PFSK-1 (cell line): ENCODE measurements around the gene KRT73.

Source experiments
- FOXP2 ChIP-seq: optimal IDR thresholded peaks from 2 replicates; pipeline ENCODE3; 2011; ENCODE audit warnings: borderline replicate concordance, control low read depth, inconsistent platforms; ENCODE audit not compliant: insufficient read depth; ENCODE audit errors: extremely low read length, extremely low read depth
- POLR2AphosphoS5 ChIP-seq: IDR thresholded peaks from 2 replicates; pipeline ENCODE4 v1.6.1; 2012; ENCODE audit warnings: low read depth, mild to moderate bottlenecking, control low read depth, low read length, moderate library complexity
- SIN3A ChIP-seq: IDR thresholded peaks from 2 replicates; pipeline ENCODE4 v1.6.1; 2012; ENCODE audit warnings: mild to moderate bottlenecking, low read length, moderate library complexity, borderline replicate concordance; ENCODE audit not compliant: insufficient read depth
- TAF1 ChIP-seq: IDR thresholded peaks from 2 replicates; pipeline ENCODE4 v1.6.1; 2012; ENCODE audit warnings: low read length, control low read depth, borderline replicate concordance; ENCODE audit not compliant: insufficient read depth
- TF ChIP-seq, protein P1 (sequence below), 2 experiments: IDR thresholded peaks; 2 replicates each; pipeline versions ENCODE4 v1.6.1 to v1.8.0; 2011 to 2012; ENCODE audit warnings: low read depth in 2 of 2, low read length in 2 of 2, control low read depth in 1 of 2, inconsistent platforms in 1 of 2, mild to moderate bottlenecking in 1 of 2, moderate library complexity in 1 of 2; ENCODE audit not compliant: insufficient read depth in 1 of 2

DNA sequence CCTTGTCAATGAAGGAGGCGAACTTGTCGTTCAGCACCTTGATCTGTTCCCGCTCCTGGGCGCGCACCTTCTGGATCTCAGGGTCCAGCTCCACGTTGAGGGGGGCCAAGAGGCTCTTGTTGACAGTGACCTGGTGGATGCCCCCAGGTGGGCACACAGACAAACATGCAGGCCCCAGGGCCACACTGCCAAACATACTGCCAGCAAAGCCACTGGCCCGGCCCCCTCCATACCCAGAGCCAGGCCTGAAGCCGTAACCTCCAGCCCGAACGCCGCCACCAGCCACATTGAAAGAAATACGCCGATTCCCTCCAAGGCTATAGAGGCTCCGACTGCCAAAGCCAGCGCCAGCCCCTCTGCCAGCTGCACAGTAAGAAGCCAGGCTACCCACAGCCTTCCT lies 45.1 kb downstream of the KRT73 start:
- TF ChIP-seq SIN3A (no peak), POLR2AphosphoS5 (no peak), TAF1 (no peak), FOXP2 (no peak)
- TF ChIP-seq, protein P1, sequence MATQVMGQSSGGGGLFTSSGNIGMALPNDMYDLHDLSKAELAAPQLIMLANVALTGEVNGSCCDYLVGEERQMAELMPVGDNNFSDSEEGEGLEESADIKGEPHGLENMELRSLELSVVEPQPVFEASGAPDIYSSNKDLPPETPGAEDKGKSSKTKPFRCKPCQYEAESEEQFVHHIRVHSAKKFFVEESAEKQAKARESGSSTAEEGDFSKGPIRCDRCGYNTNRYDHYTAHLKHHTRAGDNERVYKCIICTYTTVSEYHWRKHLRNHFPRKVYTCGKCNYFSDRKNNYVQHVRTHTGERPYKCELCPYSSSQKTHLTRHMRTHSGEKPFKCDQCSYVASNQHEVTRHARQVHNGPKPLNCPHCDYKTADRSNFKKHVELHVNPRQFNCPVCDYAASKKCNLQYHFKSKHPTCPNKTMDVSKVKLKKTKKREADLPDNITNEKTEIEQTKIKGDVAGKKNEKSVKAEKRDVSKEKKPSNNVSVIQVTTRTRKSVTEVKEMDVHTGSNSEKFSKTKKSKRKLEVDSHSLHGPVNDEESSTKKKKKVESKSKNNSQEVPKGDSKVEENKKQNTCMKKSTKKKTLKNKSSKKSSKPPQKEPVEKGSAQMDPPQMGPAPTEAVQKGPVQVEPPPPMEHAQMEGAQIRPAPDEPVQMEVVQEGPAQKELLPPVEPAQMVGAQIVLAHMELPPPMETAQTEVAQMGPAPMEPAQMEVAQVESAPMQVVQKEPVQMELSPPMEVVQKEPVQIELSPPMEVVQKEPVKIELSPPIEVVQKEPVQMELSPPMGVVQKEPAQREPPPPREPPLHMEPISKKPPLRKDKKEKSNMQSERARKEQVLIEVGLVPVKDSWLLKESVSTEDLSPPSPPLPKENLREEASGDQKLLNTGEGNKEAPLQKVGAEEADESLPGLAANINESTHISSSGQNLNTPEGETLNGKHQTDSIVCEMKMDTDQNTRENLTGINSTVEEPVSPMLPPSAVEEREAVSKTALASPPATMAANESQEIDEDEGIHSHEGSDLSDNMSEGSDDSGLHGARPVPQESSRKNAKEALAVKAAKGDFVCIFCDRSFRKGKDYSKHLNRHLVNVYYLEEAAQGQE (IDR thresholded peaks at IDR 0.05; ENCODE audit: insufficient read depth in 1 of 2, low read depth in 2 of 2, low read length in 2 of 2): no peak
